ENCODE measurements around the gene STON1.

- TF ChIP-seq CTCF (IDR thresholded peaks at IDR 0.05), result no peak
- TF ChIP-seq POLR2A (IDR thresholded peaks at IDR 0.05), result no peak
- TF ChIP-seq POLR2AphosphoS5 (IDR thresholded peaks at IDR 0.05; ENCODE audit: insufficient read depth in 1 of 2, low read depth in 1 of 2), result no peak
Observed at GRCh38 chr2:48588745-48589144, 58.8 kb downstream of the STON1 start.

Measured in vagina (tissue), 2 donors.